AG09309 (cell line): ENCODE data around the gene DMBT1.
A peak's percentile ranks its signal among the peaks of the same experiment; 100 is the strongest.

Experiments
- DNase-seq: peaks from one replicate; pipeline ENCODE4 v3.0.0-alpha.2; 2010; ENCODE audit warnings: low read depth
- H3K4me3 ChIP-seq: 2 replicates; pipeline ENCODE4 v1.5.1; 2011; ENCODE audit warnings: mild to moderate bottlenecking, low read depth, low read length, moderate library complexity; ENCODE audit not compliant: control insufficient read depth
- CTCF ChIP-seq: IDR thresholded peaks from 2 replicates; pipeline ENCODE4 v1.5.1; 2011; ENCODE audit warnings: mild to moderate bottlenecking, low read depth, low read length, inconsistent platforms; ENCODE audit not compliant: insufficient read depth, control insufficient read depth; ENCODE audit errors: missing control alignments

Gene DMBT1

GRCh38 chr10:122561212-122561611 is 658 bp downstream of the DMBT1 start:
- no peak for TF ChIP-seq CTCF
- no peak overlapping the region for H3K4me3 ChIP-seq
- DNase-seq, result no peak

GRCh38 chr10:122561792-122562191 is 1.2 kb downstream of the DMBT1 start:
- no peak overlapping the region for H3K4me3 ChIP-seq
- no peak for TF ChIP-seq CTCF
- no peak for DNase-seq

- DNase-seq, result no peak
- H3K4me3 ChIP-seq, result no peak overlapping the region
- TF ChIP-seq CTCF, result no peak
Observed at GRCh38 chr10:122564980-122565379, 4.4 kb downstream of the DMBT1 start.

- peak; percentile 89 for TF ChIP-seq CTCF
- peak overlapping the region; percentile 23 for H3K4me3 ChIP-seq
- DNase-seq, result peak; percentile 48
Observed at GRCh38 chr10:122565766-122566206, 5.2 kb downstream of the DMBT1 start.

- H3K4me3 ChIP-seq, result no peak overlapping the region
- TF ChIP-seq CTCF, result no peak
- DNase-seq, result no peak
Observed at GRCh38 chr10:122566632-122567031, 6.1 kb downstream of the DMBT1 start.

GRCh38 chr10:122567056-122567660 is 6.6 kb downstream of the DMBT1 start:
- peak; percentile 70 for TF ChIP-seq CTCF
- no peak for DNase-seq
- no peak overlapping the region for H3K4me3 ChIP-seq
